Endothelial cell of umbilical vein (primary cell): ENCODE data around the gene RFNG. TPM values are rescaled to one million over a fixed set of nuclear protein-coding genes. Genes with fewer than 3 reads are reported as not detected.

ENCODE experiments used
- BruUV-seq: library from RNA; stranded (reverse); fragments of 400-500 nt; replicated peaks from 2 replicates; lab custom pipeline; 2021; lab: Mats Ljungman, UMichigan
- CTCF ChIA-PET: fragments of 300-600, 350-600 bp; sonication (Branson Sonifier 250); formaldehyde crosslinking; loops from one replicate; lab custom pipeline; 2021; ENCODE audit warnings: antibody characterized with exemption, inconsistent platforms; lab: Charles Lee
- POLR2A ChIA-PET: fragments of 300-600, 350-600 bp; sonication (Branson Sonifier 250); formaldehyde crosslinking; loops from one replicate; lab custom pipeline; 2021; ENCODE audit warnings: antibody characterized with exemption, inconsistent platforms; lab: Charles Lee
- DNase-seq: peaks from one replicate; pipeline ENCODE4 v3.0.0-alpha.2; 2011; ENCODE audit warnings: low read depth, low spot score
- FAIRE-seq: peaks from 2 replicates; lab custom pipeline; 2011; peaks lifted over from hg19 to GRCh38; lab: Jason Lieb, UNC
- H2AFZ ChIP-seq: 2 replicates; pipeline ENCODE4 v1.6.0; 2012; ENCODE audit warnings: low read depth, low read length, control low read depth, inconsistent platforms
- H3K27ac ChIP-seq: 2 replicates; pipeline ENCODE4 v1.5.1; 2011; ENCODE audit warnings: low read depth, mild to moderate bottlenecking, control low read depth, low read length, moderate library complexity; ENCODE audit not compliant: insufficient read depth
- H3K27me3 ChIP-seq, 2 experiments: 2 replicates each; pipeline versions ENCODE4 v1.6.0 to v1.6.1; 2011; ENCODE audit warnings: low read length in 2 of 2, mixed read lengths in 1 of 2; ENCODE audit not compliant: control insufficient read depth in 2 of 2, insufficient read depth in 2 of 2
- H3K36me3 ChIP-seq, 2 experiments: 2 replicates in 1 of 2; 3 replicates in 1 of 2; pipeline ENCODE4 v1.5.1; 2011; ENCODE audit warnings: low read length in 2 of 2, mild to moderate bottlenecking in 1 of 2, moderate library complexity in 1 of 2; ENCODE audit not compliant: control insufficient read depth in 2 of 2, insufficient read depth in 2 of 2; ENCODE audit errors: extremely low read depth in 1 of 2
- H3K4me1 ChIP-seq: 3 replicates; pipeline ENCODE4 v1.5.1; 2011; ENCODE audit warnings: mild to moderate bottlenecking, low read length; ENCODE audit not compliant: control insufficient read depth, insufficient read depth; ENCODE audit errors: extremely low read depth
- H3K4me2 ChIP-seq: 2 replicates; pipeline ENCODE4 v1.6.1; 2011; ENCODE audit warnings: low read length, control low read depth, mixed read lengths; ENCODE audit not compliant: insufficient read depth
- H3K4me3 ChIP-seq, 3 experiments: fragments of 200-600 bp in 1 of 3; sonication (generic), shearing (Covaris generic) in 1 of 3; replicated peaks in 1 of 3; 2 replicates each; pipeline ENCODE4 v1.5.1; 2011 to 2016; ENCODE audit warnings: control low read depth in 3 of 3, low read length in 3 of 3, mild to moderate bottlenecking in 2 of 3, inconsistent platforms in 1 of 3, low read depth in 1 of 3, moderate library complexity in 1 of 3; ENCODE audit not compliant: insufficient read depth in 1 of 3
- H3K79me2 ChIP-seq: 2 replicates; pipeline ENCODE4 v1.6.0; 2012; ENCODE audit warnings: low read length, inconsistent platforms; ENCODE audit not compliant: control insufficient read depth, insufficient read depth
- H3K9ac ChIP-seq: replicated peaks from 2 replicates; pipeline ENCODE3; 2011; ENCODE audit warnings: low read length, control low read depth; ENCODE audit not compliant: insufficient read depth; ENCODE audit errors: extremely low read depth
- H3K9me1 ChIP-seq: replicated peaks from 3 replicates; pipeline ENCODE4 v1.6.0; 2011; ENCODE audit warnings: mild to moderate bottlenecking, low read length; ENCODE audit not compliant: control insufficient read depth, insufficient read depth; ENCODE audit errors: extremely low read depth
- H3K9me3 ChIP-seq: replicated peaks from 2 replicates; pipeline ENCODE4 v1.5.1; 2012; ENCODE audit warnings: low read length, inconsistent platforms; ENCODE audit not compliant: control insufficient read depth, insufficient read depth
- H4K20me1 ChIP-seq: replicated peaks from 2 replicates; pipeline ENCODE3; 2011; ENCODE audit warnings: mild to moderate bottlenecking, low read length; ENCODE audit not compliant: control insufficient read depth, insufficient read depth; ENCODE audit errors: extremely low read depth
- CTCF ChIP-seq, 2 donors: IDR thresholded peaks; 1 replicate in 1 of 2; 2 replicates in 1 of 2; pipeline ENCODE4 v1.5.1; 2011; ENCODE audit warnings: low read length in 2 of 2, mild to moderate bottlenecking in 2 of 2, moderate library complexity in 2 of 2, control low read depth in 1 of 2, inconsistent platforms in 1 of 2, low read depth in 1 of 2; ENCODE audit not compliant: insufficient read depth in 1 of 2; ENCODE audit errors: extremely low read depth in 1 of 2
- EZH2 ChIP-seq: IDR thresholded peaks from 2 replicates; pipeline ENCODE4 v1.6.1; 2012; ENCODE audit warnings: borderline replicate concordance, low read depth, mild to moderate bottlenecking, moderate library complexity, low read length, inconsistent platforms; ENCODE audit not compliant: severe bottlenecking
- MYC ChIP-seq: IDR thresholded peaks from one replicate; pipeline ENCODE4 v1.6.1; 2011; ENCODE audit warnings: mild to moderate bottlenecking, low read depth, low read length
- POLR2A ChIP-seq: IDR thresholded peaks from 2 replicates; pipeline ENCODE4 v1.6.1; 2012; ENCODE audit warnings: low read depth, mild to moderate bottlenecking, control low read depth, low read length
- POLR2AphosphoS5 ChIP-seq: IDR thresholded peaks from 2 replicates; pipeline ENCODE4 v1.6.1; 2012; ENCODE audit warnings: low read depth, mild to moderate bottlenecking, control low read depth, low read length, moderate library complexity; ENCODE audit not compliant: insufficient read depth
- dilution Hi-C: fragments of 300-500 bp; cut with MboI; formaldehyde crosslinking; loops from one replicate; pipeline ENCODE4 v1.15.0; 2019; ENCODE audit warnings: low sequenced_read_pairs; ENCODE audit not compliant: extremely low pct_ligation_motif_present
- intact Hi-C: fragments of 100-400 bp; cut with micrococcal nuclease; formaldehyde crosslinking; loops from one replicate; pipeline ENCODE4 v1.10.0; 2022
- polyA plus RNA-seq, 4 experiments: library from polyadenylated mRNA; depleted of rRNA in 3 of 4; stranded (reverse) in 3 of 4; unstranded in 1 of 4; fragments of >200 nt; gene quantifications; 2 replicates each; pipeline versions ENCODE4 v1.2.1 to v1.2.3, GENCODE V29; 2011 to 2012; ENCODE audit warnings: missing spikeins in 1 of 4
- total RNA-seq: library from RNA; stranded (reverse); gene quantifications from 2 replicates; pipeline ENCODE4 v1.2.3, GENCODE V29; 2021
- TF ChIP-seq, protein P1 (sequence below): IDR thresholded peaks from 2 replicates; pipeline ENCODE4 v1.6.1; 2011; ENCODE audit not compliant: insufficient read depth, insufficient read length

The RFNG gene
- total and polyA plus RNA-seq, 2 donors (not counting 3 experiments of a cell fraction or from before 2014, with no cell fraction given) = 33.7 to 40.0 TPM

GRCh38 chr17:82005701-82006348 lies 45.8 kb downstream of the RFNG start:
- no TSS peak for BruUV-seq
- dilution Hi-C loops = no loop called here
- H3K79me2 ChIP-seq = no peaks in the 10 kb centered on the region
- no peak overlapping the region for H3K27ac ChIP-seq
- intact Hi-C loops = no loop called here
- no peak overlapping the region for H3K9ac ChIP-seq
- H3K4me1 ChIP-seq = peaks cover 13% of the 10 kb centered on the region
- TF ChIP-seq, protein P1, sequence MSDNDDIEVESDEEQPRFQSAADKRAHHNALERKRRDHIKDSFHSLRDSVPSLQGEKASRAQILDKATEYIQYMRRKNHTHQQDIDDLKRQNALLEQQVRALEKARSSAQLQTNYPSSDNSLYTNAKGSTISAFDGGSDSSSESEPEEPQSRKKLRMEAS = no peak
- FAIRE-seq (no peak), DNase-seq (no peak)
- no peaks in the 10 kb centered on the region for H4K20me1 ChIP-seq
- H3K9me1 ChIP-seq = no peaks in the 10 kb centered on the region
- H2AFZ ChIP-seq = no peak overlapping the region
- no peak overlapping the region for H3K4me3 ChIP-seq
- H3K9me3 ChIP-seq = no peaks in the 10 kb centered on the region
- H3K36me3 ChIP-seq = no peaks in the 10 kb centered on the region
- CTCF ChIA-PET = interaction anchor here (3.5 kb wide), 1 partner anchor 14 kb away, joined by 30 read pairs; no protein-coding TSS in a partner anchor
- no peak overlapping the region for H3K4me2 ChIP-seq
- no peaks in the 10 kb centered on the region for H3K27me3 ChIP-seq
- POLR2A ChIA-PET = no interaction called here

DNA sequence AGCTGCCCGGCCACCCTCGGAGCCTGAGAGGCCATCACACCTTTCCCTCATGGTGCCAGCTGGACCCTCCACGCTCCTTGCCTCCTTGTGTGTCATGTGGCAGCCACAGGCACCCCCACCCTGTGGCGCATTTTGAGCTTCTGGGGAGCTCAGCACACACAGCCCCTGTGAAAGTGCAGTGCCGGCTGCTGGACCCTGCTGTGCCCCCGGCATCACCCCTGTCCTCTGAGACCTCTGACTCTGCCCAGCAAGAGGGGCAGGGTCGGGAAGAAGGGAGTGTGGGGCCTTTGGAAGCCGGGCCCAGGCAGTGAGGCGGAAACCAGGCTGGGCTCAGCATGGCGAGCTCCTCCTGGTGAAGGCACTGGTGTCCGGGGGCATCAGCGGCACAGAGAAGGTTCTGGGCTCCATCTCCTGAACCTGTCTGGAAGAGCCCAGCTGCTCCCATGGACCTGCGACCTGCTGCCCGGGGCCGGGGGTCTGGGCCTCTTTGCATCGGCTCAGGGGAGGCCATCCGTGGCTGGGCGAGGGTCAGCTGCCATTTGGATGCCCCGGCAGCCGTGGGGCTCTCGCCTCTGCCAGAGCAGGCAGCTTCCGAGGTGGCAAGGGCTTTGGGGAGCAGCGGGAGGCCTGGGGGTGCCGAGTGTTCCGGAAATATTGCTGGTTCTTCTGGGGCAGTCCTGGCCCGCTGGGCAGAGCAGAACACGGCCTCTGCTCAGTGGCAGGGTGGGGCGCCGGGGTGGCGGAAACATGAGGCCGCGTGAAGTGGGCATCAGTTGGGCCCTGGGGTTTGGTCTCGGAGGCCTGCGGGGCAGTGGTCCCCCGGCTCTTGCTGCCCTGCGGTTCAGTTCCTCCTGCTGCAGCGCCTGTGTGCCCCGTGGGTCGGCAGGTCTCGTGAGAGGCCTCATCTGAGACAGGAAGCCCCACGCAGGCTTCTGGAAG lies 46.8 kb downstream of the RFNG start:
- dilution Hi-C loops (no loop called here), intact Hi-C loops (loop anchor here (5.0 kb wide), 1 partner anchor 77 kb away; the partner anchor contains the start of gene MAFG)
- H3K9me3 ChIP-seq = no peaks in the 10 kb centered on the region
- H3K9ac ChIP-seq = no peak overlapping the region
- no peak for TF ChIP-seq MYC
- no peak for TF ChIP-seq CTCF (IDR thresholded peaks at IDR 0.05; ENCODE audit: extremely low read depth in 1 of 2, insufficient read depth in 1 of 2, low read depth in 1 of 2, low read length in 2 of 2)
- no peak for TF ChIP-seq POLR2A
- no peak for TF ChIP-seq EZH2
- TF ChIP-seq POLR2AphosphoS5 = no peak
- DNase-seq (no peak), FAIRE-seq (no peak)
- H3K27ac ChIP-seq = peak overlapping the region; percentile 19
- POLR2A ChIA-PET = no interaction called here
- no peaks in the 10 kb centered on the region for H3K36me3 ChIP-seq
- H2AFZ ChIP-seq = no peak overlapping the region
- H3K9me1 ChIP-seq = no peaks in the 10 kb centered on the region
- no TSS peak for BruUV-seq
- no peaks in the 10 kb centered on the region for H3K27me3 ChIP-seq
- H3K4me3 ChIP-seq = no peak overlapping the region
- H3K4me2 ChIP-seq = no peak overlapping the region
- H3K79me2 ChIP-seq = no peaks in the 10 kb centered on the region
- CTCF ChIA-PET = interaction anchor here (1.1 to 3.5 kb wide), 8 partner anchors 9 to 45 kb away, joined by 3 to 30 read pairs (median 6); partner anchors contain the start of genes CENPX, DCXR and LRRC45
- no peaks in the 10 kb centered on the region for H4K20me1 ChIP-seq
- peaks cover 13% of the 10 kb centered on the region for H3K4me1 ChIP-seq
